T47D (cell line): ENCODE measurements around the gene SNRPD3.
A peak's percentile ranks its signal among the peaks of the same experiment; 100 is the strongest.

Experiments used
- DNase-seq, 2 experiments: peaks; one replicate each; pipeline versions ENCODE4 v3.0.0 to v3.0.0-alpha.2; 2011 to 2012; ENCODE audit warnings: low read depth in 1 of 2, low spot score in 1 of 2
- JUND ChIP-seq: IDR thresholded peaks from 2 replicates; pipeline ENCODE4 v1.6.1; 2012; ENCODE audit warnings: low read depth
- in situ Hi-C: cut with HindIII; loops from 2 replicates; pipeline ENCODE4 v1.10.0; 2016; ENCODE audit warnings: low sequenced_read_pairs, low pct_unique_long_range_greater_than_20kb

Gene SNRPD3

DNA sequence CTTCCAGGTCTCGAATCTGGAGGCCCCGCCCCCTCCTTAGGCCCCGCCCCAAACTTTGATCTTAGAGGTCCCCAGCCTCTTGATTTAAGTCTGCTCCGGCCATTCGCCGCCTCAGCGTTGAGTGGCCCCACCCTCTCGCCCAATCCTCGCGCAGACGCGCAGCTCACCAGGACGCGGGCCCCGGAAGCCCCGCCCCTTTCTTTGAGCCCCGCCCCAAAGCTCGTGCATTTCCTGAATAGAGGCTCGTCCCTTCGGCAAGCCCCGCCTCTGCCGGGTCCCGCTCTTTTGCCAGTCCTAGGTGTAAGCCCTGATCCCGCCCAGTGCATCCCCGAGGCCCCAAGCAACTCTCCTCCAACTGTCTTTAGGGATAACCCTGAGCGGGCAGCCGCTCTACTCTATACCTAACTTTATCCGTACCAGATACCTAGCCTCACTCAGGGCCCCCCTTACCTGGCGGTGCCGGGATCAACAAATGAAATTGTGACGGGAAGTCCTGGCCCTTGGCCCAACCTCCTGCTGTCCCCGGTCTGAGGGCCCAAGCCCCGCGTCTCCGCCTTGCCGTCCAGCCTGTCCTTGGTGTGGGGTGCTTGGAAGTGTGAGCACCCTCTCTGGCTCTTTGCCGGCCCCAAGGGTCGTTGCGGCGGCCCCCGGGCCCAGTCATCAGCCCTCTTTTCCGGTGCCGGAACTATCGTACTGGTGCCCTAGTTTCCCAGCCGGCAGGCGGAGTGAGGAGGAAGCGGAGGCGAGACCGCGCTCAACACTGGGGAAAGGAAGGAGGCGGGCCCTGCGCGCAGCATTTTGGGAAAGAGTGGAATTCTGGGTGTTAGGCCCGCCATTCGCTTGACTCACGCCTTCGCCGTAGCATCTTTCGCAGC lies at the start of gene SNRPD3:
SNRPD3 (plus strand) TSS at position 835 of the 875 bp plus-strand sequence. CDS start 1,676 bp downstream, outside the sequence.
- in situ Hi-C loops = no loop called here
- DNase-seq = peak; percentile 88 to 98

DNA sequence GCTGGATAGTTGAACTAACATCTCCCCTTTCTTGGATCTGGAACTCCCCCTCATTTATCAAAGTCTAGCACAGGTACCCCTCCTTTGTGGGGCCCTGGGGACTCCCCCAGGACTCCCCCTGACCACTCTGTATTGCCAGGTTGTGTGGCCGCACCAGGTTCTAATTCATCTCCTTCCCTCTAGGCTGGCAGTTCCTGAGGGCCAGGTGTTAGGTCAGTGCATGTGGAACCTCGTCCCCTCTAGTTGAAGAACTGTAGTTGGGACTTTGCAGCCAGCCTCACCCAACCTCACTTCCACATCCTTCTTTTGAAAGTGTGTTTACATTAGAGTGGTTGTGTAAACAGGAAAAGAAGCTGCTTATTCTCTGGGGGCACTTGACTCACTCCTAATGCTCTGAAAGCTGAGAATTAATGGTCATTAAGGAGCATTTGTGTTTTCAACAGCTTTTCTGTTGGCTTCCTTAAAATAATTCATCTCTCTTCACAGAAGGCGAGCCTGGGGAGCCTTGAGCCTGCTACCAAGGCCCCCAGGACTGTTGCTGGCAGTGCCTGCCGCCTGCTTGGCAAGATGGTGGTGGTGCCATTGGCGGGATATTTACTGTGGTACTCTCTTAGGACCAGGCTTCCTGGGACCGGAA lies 48.9 kb upstream of the SNRPD3 start:
- TF ChIP-seq JUND = no peak
- in situ Hi-C loops = no loop called here
- DNase-seq = no peak

More for the DNA sequence above, at the start of gene SNRPD3:
- TF ChIP-seq JUND = no peak

DNA sequence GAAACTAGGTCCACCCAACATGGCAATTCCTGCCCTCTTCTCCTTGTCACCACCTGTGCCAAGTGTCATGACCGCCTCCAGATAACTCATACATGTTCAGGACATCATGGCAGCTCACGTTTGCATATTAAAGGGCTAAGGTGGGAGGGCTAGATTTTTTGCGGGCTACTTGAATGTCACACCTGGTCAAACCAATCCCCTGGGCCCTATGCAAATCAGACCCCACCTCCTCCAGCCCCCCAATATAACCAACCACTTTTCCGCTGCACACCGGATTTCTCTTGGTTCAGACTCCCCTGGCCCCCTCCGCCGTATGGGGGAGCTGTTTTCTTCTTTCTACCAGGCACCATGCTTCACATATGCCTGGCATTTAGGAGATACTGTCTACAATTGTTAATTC lies 48.1 kb upstream of the SNRPD3 start:
- no peak for DNase-seq
- no peak for TF ChIP-seq JUND

DNA sequence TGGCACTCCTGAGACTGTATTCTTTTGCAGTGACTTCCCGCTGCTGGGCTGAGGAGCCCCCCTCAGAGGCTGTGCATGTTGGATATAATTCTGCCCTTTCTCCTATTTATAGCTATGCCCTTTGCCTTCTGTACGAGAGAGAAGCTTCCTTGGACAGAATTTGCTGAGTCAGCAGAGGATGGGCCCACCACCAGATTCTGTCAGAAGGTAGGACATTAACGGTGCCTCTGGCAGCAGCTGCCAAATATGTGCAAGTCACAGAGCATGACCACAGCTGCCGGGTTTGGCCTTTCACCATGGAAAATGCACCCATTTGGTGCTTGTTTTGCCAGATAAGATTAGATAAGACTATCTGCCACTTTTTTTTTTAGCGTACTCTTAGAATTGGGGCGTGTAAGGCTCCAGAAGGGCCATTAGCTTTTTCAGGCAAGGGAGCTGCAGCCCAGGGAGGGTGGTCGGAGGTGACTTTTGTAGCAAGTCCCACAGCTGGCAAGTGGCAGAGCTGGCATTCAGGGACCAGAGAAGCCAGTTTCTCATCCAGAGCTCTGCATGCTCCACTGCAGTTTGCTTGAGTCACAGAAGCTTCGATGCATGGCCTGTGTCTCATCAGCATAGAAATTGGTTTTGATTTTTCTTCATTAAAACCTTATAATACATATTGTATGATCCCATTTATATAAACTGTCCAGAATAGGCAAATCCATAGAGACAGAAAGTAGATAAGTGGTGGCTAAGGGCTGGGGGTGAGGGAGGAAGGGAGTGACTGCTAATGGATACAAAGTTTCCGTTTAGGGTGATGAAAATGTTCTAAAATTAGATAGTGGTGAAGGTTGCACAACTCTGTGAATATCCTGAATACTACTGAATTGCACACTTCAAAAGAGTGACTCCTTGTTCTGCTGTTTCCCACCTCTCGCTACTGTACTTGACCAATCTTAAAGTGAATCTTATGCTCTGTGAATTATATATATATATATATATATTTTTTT lies 44.9 kb upstream of the SNRPD3 start:
- TF ChIP-seq JUND = no peak
- in situ Hi-C loops = no loop called here
- DNase-seq = no peak

More for the DNA sequence above, 48.1 kb upstream of the SNRPD3 start:
- in situ Hi-C loops = no loop called here

DNA sequence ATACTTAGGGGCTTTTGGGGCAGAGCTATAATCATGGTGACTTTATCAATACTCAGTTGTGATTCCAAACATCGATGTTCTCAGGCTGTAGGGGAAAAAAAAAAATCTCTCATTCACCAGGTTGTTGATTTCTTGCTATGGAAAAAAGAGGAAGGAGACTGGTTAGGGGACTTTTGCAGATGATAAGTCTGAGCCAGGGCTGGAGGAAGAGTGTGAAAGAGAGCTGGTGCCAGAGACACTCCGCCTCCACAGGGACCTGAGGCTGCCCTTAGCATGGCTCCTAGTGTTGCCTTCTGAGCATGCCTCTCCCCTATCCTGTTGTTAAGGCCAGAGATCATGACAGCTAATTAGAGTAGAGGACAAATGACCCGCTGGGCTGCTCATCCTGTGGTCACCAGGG lies 43.8 kb upstream of the SNRPD3 start:
- in situ Hi-C loops = no loop called here
- no peak for DNase-seq
- no peak for TF ChIP-seq JUND

DNA sequence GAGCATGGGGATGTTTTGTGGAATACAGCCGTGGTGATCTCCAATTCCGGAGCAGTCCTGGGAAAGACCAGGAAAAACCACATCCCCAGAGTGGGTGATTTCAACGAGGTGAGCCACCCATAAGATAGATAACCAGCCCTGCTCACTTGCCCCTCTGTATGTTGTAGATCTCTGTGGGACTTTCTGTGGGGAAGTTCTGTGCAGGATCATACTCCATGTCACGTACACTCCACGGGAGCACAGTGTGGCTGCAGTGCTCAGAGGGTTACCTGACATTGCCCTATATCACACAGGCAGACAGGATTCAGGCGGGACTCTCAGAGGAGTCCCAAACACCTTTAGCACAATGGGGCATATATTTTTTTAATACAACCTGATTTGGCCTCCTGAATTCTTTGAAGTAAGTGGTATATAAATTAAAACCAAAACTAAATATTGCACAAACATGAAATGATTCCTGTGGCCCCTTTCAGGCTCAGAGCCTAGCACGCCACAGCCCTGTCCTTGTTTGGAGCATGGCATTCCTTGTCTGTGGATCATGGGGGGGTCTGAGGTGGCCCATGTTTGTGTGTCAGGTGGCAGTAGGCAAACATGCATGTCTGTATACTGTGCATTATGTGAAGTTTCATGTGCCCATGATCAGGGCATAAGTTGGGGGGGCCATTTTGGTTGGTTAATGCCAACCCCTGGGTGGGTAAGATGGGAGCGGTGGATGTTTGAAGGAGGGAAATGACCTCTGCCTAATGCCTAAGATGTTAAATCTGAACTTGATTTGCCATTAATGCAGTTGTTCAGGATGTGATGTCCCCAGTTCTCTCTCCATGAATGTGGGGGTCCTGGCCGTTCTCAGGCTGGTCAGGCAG lies 42.2 kb upstream of the SNRPD3 start:
- no peak for DNase-seq
- TF ChIP-seq JUND = no peak
- in situ Hi-C loops = no loop called here

DNA sequence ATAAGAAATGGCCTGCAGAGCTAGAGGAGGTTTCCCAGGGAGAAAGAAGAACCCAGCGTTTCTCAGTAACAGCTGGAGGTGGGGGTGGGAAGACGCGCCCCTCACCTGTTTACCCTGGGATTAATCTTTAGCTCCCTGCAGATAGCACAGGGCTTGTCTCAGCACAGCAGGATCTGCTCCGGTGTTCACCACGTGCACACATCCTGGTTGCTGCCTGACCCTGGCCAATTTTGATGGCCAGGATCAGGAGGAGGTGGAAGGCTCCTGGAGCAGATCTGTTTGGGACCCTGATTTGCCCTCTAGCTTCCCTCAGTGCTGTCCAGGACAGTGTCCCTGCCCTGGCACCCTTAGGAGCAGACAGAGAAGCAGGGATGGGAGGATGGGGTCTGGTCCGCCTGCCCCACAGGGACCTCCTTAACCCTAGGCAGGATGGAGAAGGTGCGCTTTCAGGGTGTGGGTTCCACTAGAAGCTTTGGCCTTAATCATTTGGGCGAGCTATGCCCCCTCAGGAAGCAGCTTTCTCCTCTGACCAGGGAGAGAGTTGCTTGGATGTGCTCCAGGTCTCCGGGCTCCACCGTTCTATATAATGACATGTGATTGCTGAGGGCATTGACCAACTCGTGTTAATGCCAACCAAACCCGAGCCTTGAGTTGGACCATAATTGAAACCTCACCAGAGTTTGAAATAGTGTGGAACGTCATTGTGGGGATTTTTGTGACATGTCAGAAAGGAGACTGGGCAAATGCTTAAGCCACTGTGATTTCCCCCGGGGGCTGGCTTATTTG lies 41.4 kb upstream of the SNRPD3 start:
- in situ Hi-C loops = no loop called here
- no peak for TF ChIP-seq JUND
- no peak for DNase-seq

DNA sequence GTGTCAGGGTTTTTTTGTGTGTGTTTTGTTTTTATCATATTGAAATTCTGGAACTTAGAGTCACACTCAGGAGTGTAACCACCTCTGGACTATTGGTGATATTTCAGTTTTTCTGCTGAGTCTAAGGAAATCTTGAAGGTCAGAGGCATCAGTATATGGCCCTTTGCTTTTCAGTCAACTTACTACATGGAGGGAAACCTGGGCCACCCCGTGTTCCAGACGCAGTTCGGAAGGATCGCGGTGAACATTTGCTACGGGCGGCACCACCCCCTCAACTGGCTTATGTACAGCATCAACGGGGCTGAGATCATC lies 40.8 kb upstream of the SNRPD3 start:
- TF ChIP-seq JUND = no peak
- DNase-seq = no peak
- in situ Hi-C loops = no loop called here

DNA sequence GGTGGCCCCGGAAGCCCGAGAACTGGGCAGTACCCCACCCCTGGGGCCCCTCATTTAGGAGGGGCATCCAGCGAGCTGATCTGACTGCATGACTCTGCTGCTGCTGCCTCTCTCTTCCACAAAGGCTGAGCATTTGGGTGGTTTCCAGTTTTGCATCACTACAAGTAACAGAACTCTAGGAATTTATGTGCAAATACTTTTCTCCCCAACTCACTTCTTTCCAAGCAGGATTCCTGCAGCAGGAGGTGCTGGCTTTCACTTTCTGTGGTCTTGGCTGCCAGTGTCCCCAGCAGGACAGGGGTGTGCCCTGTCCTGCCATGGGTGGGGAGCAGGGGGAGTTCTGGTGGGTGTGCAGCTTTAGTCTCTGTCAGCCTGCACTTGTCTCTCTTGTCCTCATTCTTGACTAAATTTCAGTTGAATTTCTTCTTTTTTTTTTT lies 39.5 kb upstream of the SNRPD3 start:
- in situ Hi-C loops = no loop called here
- DNase-seq = no peak
- TF ChIP-seq JUND = no peak

DNA sequence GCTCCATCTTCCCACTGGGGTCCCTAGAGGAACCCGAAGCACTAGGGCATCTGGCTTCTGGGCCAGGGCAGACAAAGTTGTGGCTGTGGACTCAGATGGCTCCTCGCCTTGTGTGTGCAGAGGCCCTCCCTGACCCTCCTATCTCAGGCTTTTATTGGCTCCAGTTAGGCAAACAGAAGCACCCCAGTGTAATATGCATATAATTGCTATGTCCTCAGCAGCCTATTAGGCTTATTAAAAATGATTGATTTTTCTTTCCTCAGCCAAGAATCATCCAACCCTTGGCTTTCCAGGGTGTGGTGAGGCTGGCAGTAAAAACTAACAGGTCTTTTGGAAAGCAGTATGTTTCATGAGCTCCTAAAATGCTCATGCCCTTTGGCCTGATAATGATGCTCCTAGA lies 38.4 kb upstream of the SNRPD3 start:
- in situ Hi-C loops = no loop called here
- DNase-seq = no peak
- TF ChIP-seq JUND = no peak

DNA sequence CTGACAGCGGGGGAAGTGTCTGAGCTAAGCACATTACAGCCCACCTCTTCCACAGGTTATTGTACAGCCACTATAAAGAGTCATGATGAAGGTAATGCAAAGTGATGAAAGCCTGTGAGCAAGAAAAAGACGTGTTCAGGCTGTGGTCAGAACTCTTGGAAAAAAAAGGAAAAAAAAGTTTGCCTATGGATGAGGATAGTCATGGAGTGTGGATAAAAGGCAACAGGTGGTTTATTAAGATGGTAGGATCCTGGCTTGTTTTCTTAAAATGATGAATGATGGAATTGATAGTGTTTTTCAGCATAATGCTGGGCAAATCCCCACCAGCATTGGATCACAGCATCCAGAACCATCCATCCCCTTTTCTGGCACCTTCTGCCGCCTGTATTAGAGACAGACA lies 37.6 kb upstream of the SNRPD3 start:
- TF ChIP-seq JUND = no peak
- in situ Hi-C loops = no loop called here
- no peak for DNase-seq
